Prostate gland (tissue), 2 donors: ENCODE data around the gene POC1B.

Experiments used
- CTCF ChIP-seq, 4 experiments: fragments of 200-600 bp in 2 of 4; fragments of 450-650 bp in 2 of 4; sonication (generic) in 2 of 4; IDR thresholded peaks; 1 replicate in 3 of 4; 2 replicates in 1 of 4; pipeline ENCODE4 v1.5.1; 2016 to 2019; ENCODE audit warnings: antibody characterized with exemption in 4 of 4, mild to moderate bottlenecking in 2 of 4, moderate library complexity in 2 of 4
- POLR2AphosphoS5 ChIP-seq: sonication (generic); formaldehyde crosslinking; IDR thresholded peaks from one replicate; pipeline ENCODE4 v1.6.1; 2017; ENCODE audit warnings: antibody characterized with exemption

DNA sequence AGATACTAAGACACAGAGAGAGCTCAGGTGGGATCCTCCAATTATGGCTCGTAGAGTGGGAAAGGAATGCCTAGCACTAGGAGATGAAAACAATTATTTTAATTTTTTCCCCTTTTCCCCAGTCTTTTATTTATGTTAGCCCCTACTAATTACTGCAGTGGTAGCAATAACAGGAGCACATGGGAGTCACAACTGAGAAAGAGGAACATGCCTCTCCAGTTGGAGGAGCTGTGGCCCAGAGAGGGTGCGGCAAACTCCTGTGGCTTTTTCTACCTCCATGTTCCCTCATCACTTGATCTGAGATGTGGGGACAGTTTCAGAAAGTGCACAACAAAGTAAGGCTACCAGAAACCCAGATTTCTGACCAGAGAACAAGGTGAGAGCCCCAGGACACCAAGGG is 25.9 kb upstream of the POC1B start:
- no peak for TF ChIP-seq CTCF (IDR thresholded peaks at IDR 0.05)
- TF ChIP-seq POLR2AphosphoS5: no peak
